SH-SY5Y (cell line): ENCODE data around the gene CACNA1A.

Experiments
- GATA2 ChIP-seq: IDR thresholded peaks from 2 replicates; pipeline ENCODE4 v1.6.1; 2011; ENCODE audit warnings: mild to moderate bottlenecking, low read depth, low read length
- GATA3 ChIP-seq: IDR thresholded peaks from 2 replicates; pipeline ENCODE4 v1.6.1; 2011; ENCODE audit warnings: low read depth, mild to moderate bottlenecking, low read length, moderate library complexity

- TF ChIP-seq GATA2 (no peak), GATA3 (no peak)
Measured at GRCh38 chr19:13526552-13526951, 20.3 kb upstream of the CACNA1A start.
